SK-N-SH (cell line): ENCODE results near the gene ZNF304. TPM values are rescaled to one million over a fixed set of nuclear protein-coding genes. Genes with fewer than 3 reads are reported as not detected.

ENCODE experiments used
- CTCF ChIA-PET: fragments of 300-600, 350-600 bp; formaldehyde crosslinking; extraction: SDS; loops from one replicate; lab custom pipeline; 2021; lab: Yijun Ruan, JAX
- POLR2A ChIA-PET: fragments of 350-600 bp; sonication (Branson Sonifier 250); formaldehyde crosslinking; extraction: SDS; loops from one replicate; lab custom pipeline; 2020; ENCODE audit warnings: antibody characterized with exemption, inconsistent platforms; lab: Yijun Ruan, JAX
- DNase-seq: peaks from one replicate; pipeline ENCODE4 v3.0.0; 2012
- H2AFZ ChIP-seq: fragments of 200-600 bp; sonication (generic); 2 replicates; pipeline ENCODE4 v1.8.1; 2016; ENCODE audit warnings: antibody characterized with exemption, mild to moderate bottlenecking, low read depth
- H3F3A ChIP-seq: fragments of 200-600 bp; sonication (generic); replicated peaks from 2 replicates; pipeline ENCODE3; 2016; ENCODE audit warnings: antibody characterized with exemption, mild to moderate bottlenecking; ENCODE audit not compliant: insufficient read depth
- H3K27ac ChIP-seq, 2 experiments: fragments of 200-500 bp in 1 of 2; fragments of 200-600 bp in 1 of 2; sonication (Bioruptor generic) in 1 of 2; sonication (generic), shearing (Covaris generic) in 1 of 2; 2 replicates each; pipeline versions ENCODE4 v1.5.1 to v1.6.1; 2014 to 2016; ENCODE audit warnings: low read depth in 2 of 2, inconsistent platforms in 1 of 2, low read length in 1 of 2, mild to moderate bottlenecking in 1 of 2, mixed read lengths in 1 of 2
- H3K27me3 ChIP-seq: fragments of 200-600 bp; sonication (generic), shearing (Covaris generic); 2 replicates; pipeline ENCODE4 v1.6.1; 2016; ENCODE audit warnings: mixed run types; ENCODE audit not compliant: insufficient read depth
- H3K36me3 ChIP-seq, 2 experiments: fragments of 200-500 bp in 1 of 2; fragments of 200-600 bp in 1 of 2; sonication (Bioruptor generic) in 1 of 2; sonication (generic) in 1 of 2; replicated peaks in 1 of 2; 2 replicates each; pipeline versions ENCODE3 to v1.5.1; 2014 to 2016; ENCODE audit warnings: low read length in 1 of 2, mild to moderate bottlenecking in 1 of 2; ENCODE audit not compliant: insufficient read depth in 2 of 2, control insufficient read depth in 1 of 2
- H3K4me1 ChIP-seq, 2 experiments: fragments of 200-500 bp in 1 of 2; fragments of 200-600 bp in 1 of 2; sonication (Bioruptor generic) in 1 of 2; sonication (generic), shearing (Covaris generic) in 1 of 2; 2 replicates each; pipeline versions ENCODE4 v1.5.1 to v1.6.1; 2014 to 2016; ENCODE audit warnings: low read depth in 1 of 2, low read length in 1 of 2, mixed run types in 1 of 2; ENCODE audit not compliant: insufficient read depth in 2 of 2, control insufficient read depth in 1 of 2
- H3K4me2 ChIP-seq: fragments of 200-600 bp; sonication (generic), shearing (Covaris generic); 2 replicates; pipeline ENCODE4 v1.6.1; 2017; ENCODE audit warnings: mixed run types
- H3K4me3 ChIP-seq, 2 experiments: fragments of 200-500 bp in 1 of 2; fragments of 200-600 bp in 1 of 2; sonication (Bioruptor generic) in 1 of 2; sonication (generic), shearing (Covaris generic) in 1 of 2; 2 replicates each; pipeline versions ENCODE4 v1.5.1 to v1.8.1; 2014 to 2016; ENCODE audit warnings: low read depth in 2 of 2, inconsistent platforms in 1 of 2, low read length in 1 of 2, mild to moderate bottlenecking in 1 of 2, mixed read lengths in 1 of 2, moderate library complexity in 1 of 2
- H3K79me2 ChIP-seq: fragments of 200-600 bp; sonication (generic); 2 replicates; pipeline ENCODE4 v1.8.1; 2017; ENCODE audit warnings: mild to moderate bottlenecking; ENCODE audit not compliant: insufficient read depth
- H3K9ac ChIP-seq: fragments of 200-600 bp; sonication (generic); 2 replicates; pipeline ENCODE4 v1.6.1; 2017; ENCODE audit warnings: mixed run types
- H3K9me2 ChIP-seq: fragments of 200-600 bp; sonication (generic); 2 replicates; pipeline ENCODE4 v1.6.1; 2017; ENCODE audit warnings: mixed run types
- H3K9me3 ChIP-seq: fragments of 200-600 bp; sonication (generic); 2 replicates; pipeline ENCODE4 v1.6.1; 2017; ENCODE audit warnings: mixed run types, mild to moderate bottlenecking, moderate library complexity
- H4K20me1 ChIP-seq: fragments of 200-600 bp; sonication (generic); 2 replicates; pipeline ENCODE4 v1.6.1; 2017; ENCODE audit warnings: mild to moderate bottlenecking, mixed run types; ENCODE audit not compliant: insufficient read depth
- CHD2 ChIP-seq: fragments of 150-350 bp; IDR thresholded peaks from 2 replicates; pipeline ENCODE4 v1.6.1; 2018; ENCODE audit warnings: low read length; ENCODE audit not compliant: partially characterized antibody
- EZH2phosphoT487 ChIP-seq: fragments of 200-600 bp; sonication (generic); IDR thresholded peaks from 2 replicates; pipeline ENCODE4 v1.6.1; 2017; ENCODE audit warnings: low read depth, mixed run types, mild to moderate bottlenecking, antibody characterized with exemption, moderate library complexity, borderline replicate concordance
- FOSL2 ChIP-seq: IDR thresholded peaks from 2 replicates; pipeline ENCODE4 v1.4.0; 2012; ENCODE audit warnings: low read depth, mild to moderate bottlenecking, moderate library complexity, borderline replicate concordance
- GATA2 ChIP-seq: sonication (generic); formaldehyde crosslinking; IDR thresholded peaks from 2 replicates; pipeline ENCODE4 v1.5.0; 2020; ENCODE audit warnings: mild to moderate bottlenecking, missing genetic modification reagents
- IRF3 ChIP-seq: fragments of 150-350 bp; IDR thresholded peaks from 2 replicates; pipeline ENCODE4 v1.6.1; 2016; ENCODE audit warnings: mild to moderate bottlenecking, low read depth, low read length
- MXI1 ChIP-seq: IDR thresholded peaks from 2 replicates; pipeline ENCODE4 v1.6.1; 2012; ENCODE audit warnings: mild to moderate bottlenecking, low read depth, low read length, improper control_type of control experiment
- NFIC ChIP-seq: IDR thresholded peaks from 2 replicates; pipeline ENCODE4 v1.4.0; 2012; ENCODE audit warnings: borderline replicate concordance
- NRF1 ChIP-seq: IDR thresholded peaks from 2 replicates; pipeline ENCODE4 v1.6.1; 2012; ENCODE audit warnings: low read depth, mild to moderate bottlenecking, low read length
- POLR2AphosphoS5 ChIP-seq: IDR thresholded peaks from 2 replicates; pipeline ENCODE4 v1.6.1; 2012; ENCODE audit warnings: low read depth, low read length
- RAD21 ChIP-seq: IDR thresholded peaks from 2 replicates; pipeline ENCODE4 v1.6.1; 2012; ENCODE audit warnings: mild to moderate bottlenecking, low read length
- RCOR1 ChIP-seq: fragments of 150-350 bp; IDR thresholded peaks from 2 replicates; pipeline ENCODE4 v1.6.1; 2017; ENCODE audit warnings: antibody characterized with exemption, low read length
- REST ChIP-seq: IDR thresholded peaks from 2 replicates; pipeline ENCODE4 v1.6.1; 2012; ENCODE audit warnings: mild to moderate bottlenecking, low read depth, low read length, moderate library complexity
- SMC3 ChIP-seq: IDR thresholded peaks from 2 replicates; pipeline ENCODE4 v1.6.1; 2012; ENCODE audit warnings: low read depth, low read length, improper control_type of control experiment
- TEAD4 ChIP-seq: IDR thresholded peaks from 2 replicates; pipeline ENCODE4 v1.4.0; 2012; ENCODE audit warnings: mild to moderate bottlenecking, borderline replicate concordance; ENCODE audit not compliant: insufficient read depth
- USF2 ChIP-seq: fragments of 150-350 bp; IDR thresholded peaks from 2 replicates; pipeline ENCODE4 v1.6.1; 2017; ENCODE audit warnings: antibody characterized with exemption, low read length, low read depth, borderline replicate concordance
- YY1 ChIP-seq: IDR thresholded peaks from 2 replicates; pipeline ENCODE4 v1.4.0; 2012; ENCODE audit warnings: low read depth, mild to moderate bottlenecking
- ZBTB33 ChIP-seq: IDR thresholded peaks from 2 replicates; pipeline ENCODE4 v1.4.0; 2012; ENCODE audit warnings: low read depth, borderline replicate concordance
- WGBS: methylation state at CpG from one replicate; pipeline ENCODE4 v1.1.6; 2017; ENCODE audit warnings: low lambda C conversion rate; 5-methylcytosine and 5-hydroxymethylcytosine counted together
- polyA plus RNA-seq, 3 experiments: library from polyadenylated mRNA; depleted of rRNA; stranded (reverse); fragments of >200 nt; gene quantifications; 2 replicates each; pipeline ENCODE4 v1.2.3, GENCODE V29; 2012
- TF ChIP-seq, protein P1 (sequence below): IDR thresholded peaks from 2 replicates; pipeline ENCODE4 v1.4.0; 2012; ENCODE audit warnings: low read depth, borderline replicate concordance
- TF ChIP-seq, protein P2 (sequence below): IDR thresholded peaks from 2 replicates; pipeline ENCODE4 v1.4.0; 2012; ENCODE audit warnings: low read depth

The ZNF304 gene
- polyA plus RNA-seq, 1 of the 3 experiments (the other 2 are of a cell fraction), result 2.5 TPM

DNA sequence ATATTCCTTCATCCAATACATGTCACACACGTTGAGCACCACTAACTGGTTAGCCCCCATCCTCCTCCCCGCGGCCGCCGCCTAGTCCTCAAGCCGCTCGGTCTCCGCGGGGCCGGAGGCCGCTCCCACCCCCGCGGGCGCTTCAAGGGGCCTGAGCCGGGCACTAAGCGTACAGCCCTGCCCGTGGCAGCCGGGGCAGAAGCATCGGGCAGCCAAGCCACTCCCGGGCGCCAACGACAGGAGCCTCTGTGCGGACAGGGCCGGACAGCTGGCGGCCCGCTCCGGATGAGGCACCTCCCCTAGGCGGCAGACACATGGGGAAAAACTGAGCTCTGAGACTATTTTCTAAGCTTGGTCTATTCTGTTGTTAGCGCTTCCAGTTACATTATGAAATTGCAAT, 33.6 kb upstream of the ZNF304 start:
- no peak overlapping the region for H3K4me2 ChIP-seq
- 36% methylated on average over 26 of the region's 29 CpGs for WGBS
- TF ChIP-seq YY1 (no peak), IRF3 (no peak), EZH2phosphoT487 (no peak), TEAD4 (no peak), FOSL2 (no peak), POLR2AphosphoS5 (no peak), GATA2 (CRISPR knock-in tag) (no peak), RCOR1 (no peak), NRF1 (no peak), MXI1 (no peak), NFIC (no peak), REST (no peak), RAD21 (no peak), USF2 (no peak), ZBTB33 (no peak), CHD2 (no peak), SMC3 (no peak)
- TF ChIP-seq, protein P1, sequence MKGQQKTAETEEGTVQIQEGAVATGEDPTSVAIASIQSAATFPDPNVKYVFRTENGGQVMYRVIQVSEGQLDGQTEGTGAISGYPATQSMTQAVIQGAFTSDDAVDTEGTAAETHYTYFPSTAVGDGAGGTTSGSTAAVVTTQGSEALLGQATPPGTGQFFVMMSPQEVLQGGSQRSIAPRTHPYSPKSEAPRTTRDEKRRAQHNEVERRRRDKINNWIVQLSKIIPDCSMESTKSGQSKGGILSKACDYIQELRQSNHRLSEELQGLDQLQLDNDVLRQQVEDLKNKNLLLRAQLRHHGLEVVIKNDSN, result no peak
- TF ChIP-seq, protein P2, sequence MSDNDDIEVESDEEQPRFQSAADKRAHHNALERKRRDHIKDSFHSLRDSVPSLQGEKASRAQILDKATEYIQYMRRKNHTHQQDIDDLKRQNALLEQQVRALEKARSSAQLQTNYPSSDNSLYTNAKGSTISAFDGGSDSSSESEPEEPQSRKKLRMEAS, result no peak
- H3K36me3 ChIP-seq, result no peaks in the 10 kb centered on the region
- no peaks in the 10 kb centered on the region for H3K9me3 ChIP-seq
- H3K9ac ChIP-seq, result no peak overlapping the region
- ChIA-PET CTCF (no interaction called here), POLR2A (no interaction called here)
- H3K27ac ChIP-seq, result no peak overlapping the region
- H2AFZ ChIP-seq, result no peak overlapping the region
- H3F3A ChIP-seq, result peaks cover 5% of the 10 kb centered on the region
- H3K4me3 ChIP-seq, result no peak overlapping the region
- peak; percentile 36 for DNase-seq
- H3K4me1 ChIP-seq, result peaks cover 5 to 12% of the 10 kb centered on the region in 2 experiments; a peak in 2 of 4 replicates
- no peaks in the 10 kb centered on the region for H4K20me1 ChIP-seq
- H3K9me2 ChIP-seq, result no peaks in the 10 kb centered on the region
- peaks cover 21% of the 10 kb centered on the region for H3K79me2 ChIP-seq
- H3K27me3 ChIP-seq, result no peaks in the 10 kb centered on the region; the same call in 1 of the 2 replicates
